HCT116 (cell line): Measurements from ENCODE around the gene GCDH. TPM values are rescaled to one million over a fixed set of nuclear protein-coding genes. Genes with fewer than 3 reads are reported as not detected.

ENCODE experiments used
- ATAC-seq: fragments of 200-7000 bp; cut with Tn5 transposase; 2 replicates; pipeline ENCODE4 v1.9.1; 2020; ENCODE audit warnings: mild to moderate bottlenecking, moderate library complexity
- BruUV-seq: library from RNA; stranded (reverse); fragments of 400-500 nt; replicated peaks from 2 replicates; lab custom pipeline; 2021; lab: Mats Ljungman, UMichigan
- CTCF ChIA-PET: fragments of 300-600 bp; sonication (Branson Sonifier 250); formaldehyde crosslinking; loops from one replicate; lab custom pipeline; 2021; ENCODE audit warnings: antibody characterized with exemption; lab: Charles Lee
- POLR2A ChIA-PET: fragments of 300-600, 350-600 bp; sonication (Branson Sonifier 250); formaldehyde crosslinking; loops from one replicate; lab custom pipeline; 2021; ENCODE audit warnings: antibody characterized with exemption; lab: Charles Lee
- RAD21 ChIA-PET, 2 experiments: fragments of 300-600 bp; sonication (Branson Sonifier 250); formaldehyde crosslinking; loops; one replicate each; lab custom pipeline; 2023; ENCODE audit warnings: low total read pairs in 2 of 2; ENCODE audit not compliant: uncharacterized antibody in 2 of 2, unreplicated experiment in 2 of 2, low non-redundant PET in 1 of 2; lab: Charles Lee
- DNase-seq: peaks from one replicate; pipeline ENCODE4 v3.0.0-alpha.2; 2010; ENCODE audit warnings: low read depth, low spot score
- H2AFZ ChIP-seq: fragments of 200-600 bp; shearing (Covaris generic), sonication (generic); 2 replicates; pipeline ENCODE4 v1.6.1; 2017; ENCODE audit warnings: low read depth, mixed run types, mixed read lengths, antibody characterized with exemption, low read length; ENCODE audit not compliant: poor library complexity, severe bottlenecking
- H3K27ac ChIP-seq: 2 replicates; pipeline ENCODE4 v1.5.1; 2012; ENCODE audit warnings: low read depth, low read length
- H3K27me3 ChIP-seq: fragments of 200-600 bp; sonication (generic); 2 replicates; pipeline ENCODE4 v1.6.1; 2016; ENCODE audit warnings: mixed run types, low read length, mixed read lengths; ENCODE audit not compliant: insufficient read depth
- H3K36me3 ChIP-seq, 2 experiments: fragments of 200-500 bp in 1 of 2; fragments of 200-600 bp in 1 of 2; sonication (Bioruptor generic) in 1 of 2; sonication (generic) in 1 of 2; 2 replicates each; pipeline versions ENCODE4 v1.5.1 to v1.6.1; 2014 to 2016; ENCODE audit warnings: low read length in 2 of 2, inconsistent platforms in 1 of 2, mixed read lengths in 1 of 2, mixed run types in 1 of 2; ENCODE audit not compliant: insufficient read depth in 2 of 2, control insufficient read depth in 1 of 2
- H3K4me1 ChIP-seq, 2 experiments: fragments of 200-600 bp in 1 of 2; sonication (generic) in 1 of 2; 2 replicates each; pipeline versions ENCODE4 v1.5.1 to v1.6.1; 2012 to 2017; ENCODE audit warnings: low read length in 2 of 2, inconsistent platforms in 1 of 2, mild to moderate bottlenecking in 1 of 2, mixed read lengths in 1 of 2, mixed run types in 1 of 2, moderate library complexity in 1 of 2; ENCODE audit not compliant: insufficient read depth in 2 of 2, control insufficient read depth in 1 of 2
- H3K4me2 ChIP-seq: fragments of 200-600 bp; sonication (generic); 2 replicates; pipeline ENCODE4 v1.6.1; 2017; ENCODE audit warnings: mixed run types, low read length, mixed read lengths
- H3K4me3 ChIP-seq, 2 experiments: fragments of 200-600 bp in 1 of 2; sonication (generic) in 1 of 2; replicated peaks in 1 of 2; 2 replicates each; pipeline ENCODE4 v1.5.1; 2011 to 2016; ENCODE audit warnings: low read length in 2 of 2, control low read depth in 1 of 2, low read depth in 1 of 2, mild to moderate bottlenecking in 1 of 2, mixed read lengths in 1 of 2, mixed run types in 1 of 2
- H3K79me2 ChIP-seq: fragments of 200-600 bp; sonication (generic); 2 replicates; pipeline ENCODE4 v1.6.1; 2017; ENCODE audit warnings: mild to moderate bottlenecking, mixed run types, low read length, moderate library complexity, mixed read lengths; ENCODE audit not compliant: insufficient read depth
- H3K9ac ChIP-seq: fragments of 200-600 bp; sonication (generic); 2 replicates; pipeline ENCODE4 v1.6.1; 2016; ENCODE audit warnings: low read length, mixed read lengths
- H3K9me2 ChIP-seq: fragments of 200-600 bp; sonication (generic), shearing (Covaris generic); 2 replicates; pipeline ENCODE4 v1.6.1; 2017; ENCODE audit warnings: mixed run types, mild to moderate bottlenecking, moderate library complexity; ENCODE audit not compliant: insufficient read depth
- H3K9me3 ChIP-seq, 2 experiments: fragments of 200-500 bp in 1 of 2; fragments of 200-600 bp in 1 of 2; sonication (Bioruptor generic) in 1 of 2; sonication (generic) in 1 of 2; 2 replicates each; pipeline ENCODE4 v1.6.1; 2014 to 2017; ENCODE audit warnings: low read length in 2 of 2, mixed read lengths in 2 of 2, inconsistent platforms in 1 of 2, low read depth in 1 of 2, mild to moderate bottlenecking in 1 of 2, mixed run types in 1 of 2, moderate library complexity in 1 of 2; ENCODE audit not compliant: control insufficient read depth in 1 of 2, insufficient read depth in 1 of 2
- H4K20me1 ChIP-seq: fragments of 200-600 bp; sonication (generic), shearing (Covaris generic); 2 replicates; pipeline ENCODE4 v1.6.1; 2017; ENCODE audit warnings: mixed run types, mild to moderate bottlenecking, moderate library complexity; ENCODE audit not compliant: insufficient read depth
- CBX3 ChIP-seq: IDR thresholded peaks from 2 replicates; pipeline ENCODE4 v1.6.1; 2012; ENCODE audit warnings: low read depth
- EGR1 ChIP-seq: IDR thresholded peaks from 2 replicates; pipeline ENCODE4 v1.6.1; 2012; ENCODE audit warnings: low read depth
- POLR2A ChIP-seq: IDR thresholded peaks from 2 replicates; pipeline ENCODE4 v1.7.0; 2011; ENCODE audit warnings: borderline replicate concordance; ENCODE audit not compliant: insufficient read depth, insufficient read length; ENCODE audit errors: extremely low read depth
- POLR2AphosphoS5 ChIP-seq: IDR thresholded peaks from 2 replicates; pipeline ENCODE4 v1.6.1; 2011; ENCODE audit warnings: mild to moderate bottlenecking, low read depth, low read length, moderate library complexity
- SIN3A ChIP-seq: IDR thresholded peaks from 2 replicates; pipeline ENCODE4 v1.6.1; 2012; ENCODE audit warnings: low read depth
- YY1 ChIP-seq: IDR thresholded peaks from 2 replicates; pipeline ENCODE4 v1.6.1; 2011; ENCODE audit warnings: low read length, low read depth, moderate library complexity, mild to moderate bottlenecking; ENCODE audit not compliant: insufficient replicate concordance; ENCODE audit errors: extremely low read depth
- ZFX ChIP-seq: fragments of 450-650 bp; IDR thresholded peaks from 2 replicates; pipeline ENCODE4 v1.6.1; 2017
- ZNF274 ChIP-seq: fragments of 200-500 bp; sonication (Bioruptor generic); IDR thresholded peaks from 2 replicates; pipeline ENCODE4 v1.6.1; 2014; ENCODE audit warnings: mild to moderate bottlenecking, low read depth, low read length, inconsistent platforms
- intact Hi-C: fragments of 100-400 bp; cut with micrococcal nuclease; formaldehyde crosslinking; loops from 2 replicates; pipeline ENCODE4 v1.10.0; 2022
- total RNA-seq: library from RNA; stranded (reverse); gene quantifications from one replicate; pipeline ENCODE4 v1.2.1, GENCODE V29; 2021; ENCODE audit not compliant: unreplicated experiment
- TF ChIP-seq, protein P1 (sequence below): IDR thresholded peaks from 2 replicates; pipeline ENCODE4 v1.6.1; 2012
- TF ChIP-seq, protein P2 (sequence below): IDR thresholded peaks from 2 replicates; pipeline ENCODE4 v1.6.1; 2012; ENCODE audit warnings: low read depth

GCDH gene
- total RNA-seq, 1 experiment from 2014 or later = 23.2 TPM

DNA sequence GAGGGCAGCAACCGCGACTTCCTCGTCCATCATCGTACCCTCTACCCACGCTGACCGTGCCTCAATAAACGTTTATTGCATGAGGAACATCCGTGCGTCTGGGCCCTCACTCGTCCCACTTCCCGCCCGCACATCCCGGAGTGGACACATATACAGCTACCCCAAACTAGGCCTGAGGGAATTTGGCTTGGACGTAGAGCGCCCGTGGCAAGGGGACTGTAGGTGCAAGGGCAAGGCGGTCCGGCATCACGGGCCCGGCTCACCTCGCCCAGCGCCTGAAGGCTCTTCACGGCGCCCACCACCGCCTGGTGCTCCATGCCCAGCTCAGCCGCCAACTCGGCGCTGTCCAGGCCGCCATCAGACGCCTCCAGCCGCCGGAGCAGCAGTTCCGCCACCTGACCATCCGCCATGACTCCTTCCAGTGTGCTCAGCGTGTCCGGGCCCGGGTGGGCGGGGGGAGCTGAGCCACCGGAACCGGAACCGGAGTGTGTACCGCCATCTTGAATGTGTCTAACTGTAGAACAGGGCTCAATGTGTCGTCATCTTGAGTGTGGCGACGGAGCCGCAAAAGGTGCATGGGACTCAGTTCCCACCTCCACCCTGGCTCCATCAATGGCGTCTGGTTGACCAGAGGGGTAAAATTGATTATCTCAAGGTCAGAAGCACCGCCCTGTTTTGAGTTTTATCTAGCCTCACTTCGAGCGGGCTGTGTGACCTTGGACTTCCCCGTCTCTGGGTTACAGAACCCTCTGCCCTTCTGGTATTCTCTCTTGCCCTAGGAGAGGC, 42.5 kb downstream of the GCDH start, which contains the start of gene FARSA:
Gene FARSA, minus strand, starts transcription at position 425 of the 786 bp plus-strand sequence. Its CDS starts 15 bp downstream, at position 410.
- TSS peak; percentile 72 for BruUV-seq
- Histone ChIP-seq H3K9me2 (no peaks in the 10 kb centered on the region), H3K4me1 (peaks cover 14 to 35% of the 10 kb centered on the region in 2 experiments), H2AFZ (peak within 1 kb of the TSS; percentile 51), H3K4me3 (peak within 1 kb of the TSS; percentile 74 to 99)
- RAD21 ChIA-PET = no interaction called here
- ATAC-seq = peak; percentile 68
- TF ChIP-seq, protein P1, sequence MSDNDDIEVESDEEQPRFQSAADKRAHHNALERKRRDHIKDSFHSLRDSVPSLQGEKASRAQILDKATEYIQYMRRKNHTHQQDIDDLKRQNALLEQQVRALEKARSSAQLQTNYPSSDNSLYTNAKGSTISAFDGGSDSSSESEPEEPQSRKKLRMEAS = peak; percentile 92
- TF ChIP-seq CBX3 = no peak
- peak; percentile 78; the same call in 1 of the 2 replicates for TF ChIP-seq ZFX
- peak; percentile 98 for TF ChIP-seq POLR2AphosphoS5
- peak; percentile 100 for TF ChIP-seq YY1
- TF ChIP-seq ZNF274 = no peak
- TF ChIP-seq, protein P2, sequence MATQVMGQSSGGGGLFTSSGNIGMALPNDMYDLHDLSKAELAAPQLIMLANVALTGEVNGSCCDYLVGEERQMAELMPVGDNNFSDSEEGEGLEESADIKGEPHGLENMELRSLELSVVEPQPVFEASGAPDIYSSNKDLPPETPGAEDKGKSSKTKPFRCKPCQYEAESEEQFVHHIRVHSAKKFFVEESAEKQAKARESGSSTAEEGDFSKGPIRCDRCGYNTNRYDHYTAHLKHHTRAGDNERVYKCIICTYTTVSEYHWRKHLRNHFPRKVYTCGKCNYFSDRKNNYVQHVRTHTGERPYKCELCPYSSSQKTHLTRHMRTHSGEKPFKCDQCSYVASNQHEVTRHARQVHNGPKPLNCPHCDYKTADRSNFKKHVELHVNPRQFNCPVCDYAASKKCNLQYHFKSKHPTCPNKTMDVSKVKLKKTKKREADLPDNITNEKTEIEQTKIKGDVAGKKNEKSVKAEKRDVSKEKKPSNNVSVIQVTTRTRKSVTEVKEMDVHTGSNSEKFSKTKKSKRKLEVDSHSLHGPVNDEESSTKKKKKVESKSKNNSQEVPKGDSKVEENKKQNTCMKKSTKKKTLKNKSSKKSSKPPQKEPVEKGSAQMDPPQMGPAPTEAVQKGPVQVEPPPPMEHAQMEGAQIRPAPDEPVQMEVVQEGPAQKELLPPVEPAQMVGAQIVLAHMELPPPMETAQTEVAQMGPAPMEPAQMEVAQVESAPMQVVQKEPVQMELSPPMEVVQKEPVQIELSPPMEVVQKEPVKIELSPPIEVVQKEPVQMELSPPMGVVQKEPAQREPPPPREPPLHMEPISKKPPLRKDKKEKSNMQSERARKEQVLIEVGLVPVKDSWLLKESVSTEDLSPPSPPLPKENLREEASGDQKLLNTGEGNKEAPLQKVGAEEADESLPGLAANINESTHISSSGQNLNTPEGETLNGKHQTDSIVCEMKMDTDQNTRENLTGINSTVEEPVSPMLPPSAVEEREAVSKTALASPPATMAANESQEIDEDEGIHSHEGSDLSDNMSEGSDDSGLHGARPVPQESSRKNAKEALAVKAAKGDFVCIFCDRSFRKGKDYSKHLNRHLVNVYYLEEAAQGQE = no peak
- no peak for TF ChIP-seq SIN3A
- peak; percentile 84 for TF ChIP-seq POLR2A
- TF ChIP-seq EGR1 = peak; percentile 92
- TF ChIP-seq, all 23 proteins: peak for 6
- Histone ChIP-seq H3K9ac (peak within 1 kb of the TSS; percentile 94), H3K4me2 (peak within 1 kb of the TSS; percentile 98), H3K27me3 (no peaks in the 10 kb centered on the region), H3K27ac (peak within 1 kb of the TSS; percentile 89), H3K36me3 (peaks cover 18 to 26% of the 10 kb centered on the region in 2 experiments; a peak in 3 of 4 replicates), H3K79me2 (peaks cover 47% of the 10 kb centered on the region), H4K20me1 (no peaks in the 10 kb centered on the region), H3K9me3 (no peaks in the 10 kb centered on the region)
- DNase-seq = peak; percentile 83
- CTCF ChIA-PET = interaction anchor here (0.7 kb wide), 1 partner anchor 32 kb away, joined by 3 read pairs; no protein-coding TSS in a partner anchor
- POLR2A ChIA-PET = interaction anchor here (1.0 to 1.7 kb wide), 2 partner anchors 13 to 126 kb away, joined by 3 to 5 read pairs; no protein-coding TSS in a partner anchor
- intact Hi-C loops = no loop called here
